Measurements from ENCODE around the gene AKAP1. TPM values are rescaled to one million over a fixed set of nuclear protein-coding genes. Genes with fewer than 3 reads are reported as not detected.

Gene AKAP1
- total and polyA plus RNA-seq, 9 of the 15 experiments (the other 6 are each of a cell fraction or from before 2014, with no cell fraction given), result 12.9 to 63.8 (median 36.4) TPM

GRCh38 chr17:57043276-57043675 lies 41.8 kb upstream of the AKAP1 start:
- no peak for ATAC-seq
- CTCF ChIA-PET (ENCODE audit: low intra/inter-chr PET ratio), result no interaction called here
- peak; percentile 48 for TF ChIP-seq NFIC (IDR thresholded peaks at IDR 0.05)
- TF ChIP-seq, protein P1, sequence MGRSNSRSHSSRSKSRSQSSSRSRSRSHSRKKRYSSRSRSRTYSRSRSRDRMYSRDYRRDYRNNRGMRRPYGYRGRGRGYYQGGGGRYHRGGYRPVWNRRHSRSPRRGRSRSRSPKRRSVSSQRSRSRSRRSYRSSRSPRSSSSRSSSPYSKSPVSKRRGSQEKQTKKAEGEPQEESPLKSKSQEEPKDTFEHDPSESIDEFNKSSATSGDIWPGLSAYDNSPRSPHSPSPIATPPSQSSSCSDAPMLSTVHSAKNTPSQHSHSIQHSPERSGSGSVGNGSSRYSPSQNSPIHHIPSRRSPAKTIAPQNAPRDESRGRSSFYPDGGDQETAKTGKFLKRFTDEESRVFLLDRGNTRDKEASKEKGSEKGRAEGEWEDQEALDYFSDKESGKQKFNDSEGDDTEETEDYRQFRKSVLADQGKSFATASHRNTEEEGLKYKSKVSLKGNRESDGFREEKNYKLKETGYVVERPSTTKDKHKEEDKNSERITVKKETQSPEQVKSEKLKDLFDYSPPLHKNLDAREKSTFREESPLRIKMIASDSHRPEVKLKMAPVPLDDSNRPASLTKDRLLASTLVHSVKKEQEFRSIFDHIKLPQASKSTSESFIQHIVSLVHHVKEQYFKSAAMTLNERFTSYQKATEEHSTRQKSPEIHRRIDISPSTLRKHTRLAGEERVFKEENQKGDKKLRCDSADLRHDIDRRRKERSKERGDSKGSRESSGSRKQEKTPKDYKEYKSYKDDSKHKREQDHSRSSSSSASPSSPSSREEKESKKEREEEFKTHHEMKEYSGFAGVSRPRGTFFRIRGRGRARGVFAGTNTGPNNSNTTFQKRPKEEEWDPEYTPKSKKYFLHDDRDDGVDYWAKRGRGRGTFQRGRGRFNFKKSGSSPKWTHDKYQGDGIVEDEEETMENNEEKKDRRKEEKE (IDR thresholded peaks at IDR 0.05; ENCODE audit: borderline replicate concordance in 1 of 2, control insufficient read depth in 1 of 2, low read depth in 2 of 2, low read length in 1 of 2), result no peak
- TF ChIP-seq, protein P2, sequence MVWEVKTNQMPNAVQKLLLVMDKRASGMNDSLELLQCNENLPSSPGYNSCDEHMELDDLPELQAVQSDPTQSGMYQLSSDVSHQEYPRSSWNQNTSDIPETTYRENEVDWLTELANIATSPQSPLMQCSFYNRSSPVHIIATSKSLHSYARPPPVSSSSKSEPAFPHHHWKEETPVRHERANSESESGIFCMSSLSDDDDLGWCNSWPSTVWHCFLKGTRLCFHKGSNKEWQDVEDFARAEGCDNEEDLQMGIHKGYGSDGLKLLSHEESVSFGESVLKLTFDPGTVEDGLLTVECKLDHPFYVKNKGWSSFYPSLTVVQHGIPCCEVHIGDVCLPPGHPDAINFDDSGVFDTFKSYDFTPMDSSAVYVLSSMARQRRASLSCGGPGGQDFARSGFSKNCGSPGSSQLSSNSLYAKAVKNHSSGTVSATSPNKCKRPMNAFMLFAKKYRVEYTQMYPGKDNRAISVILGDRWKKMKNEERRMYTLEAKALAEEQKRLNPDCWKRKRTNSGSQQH (CRISPR knock-in tag; IDR thresholded peaks at IDR 0.05), result no peak

More at GRCh38 chr17:57043276-57043675, 41.8 kb upstream of the AKAP1 start:
- Histone ChIP-seq H3K4me3 (no peak overlapping the region), H3K4me1 (replicated peaks in 1 of 2; ENCODE audit: control insufficient read depth in 2 of 2, insufficient read depth in 2 of 2, low read length in 2 of 2) (peaks cover 0 to 15% of the 10 kb centered on the region in 2 experiments; a peak in 1 of 5 replicates), H3K27me3 (ENCODE audit: control insufficient read depth in 2 of 2, insufficient read depth in 2 of 2, low read length in 2 of 2) (no peaks in the 10 kb centered on the region), H3K79me2 (ENCODE audit: control insufficient read depth, insufficient read depth, low read length) (no peaks in the 10 kb centered on the region), H2AFZ (ENCODE audit: low read depth, low read length) (no peak overlapping the region), H4K20me1 (replicated peaks; ENCODE audit: control insufficient read depth, insufficient read depth, low read length) (no peaks in the 10 kb centered on the region), H3K9ac (ENCODE audit: insufficient read depth in 1 of 2, low read depth in 2 of 2, low read length in 2 of 2) (no peak overlapping the region), H3K36me3 (ENCODE audit: control insufficient read depth, insufficient read depth, low read length) (no peaks in the 10 kb centered on the region), H3K9me3 (replicated peaks; ENCODE audit: control insufficient read depth, insufficient read depth, low read depth, low read length) (no peaks in the 10 kb centered on the region), H3K9me1 (ENCODE audit: control insufficient read depth, insufficient read depth, low read length) (no peaks in the 10 kb centered on the region), H3K27ac (ENCODE audit: extremely low read depth, low read depth, low read length) (no peak overlapping the region), H3K4me2 (ENCODE audit: insufficient read depth, low read length) (no peak overlapping the region)
- 0% methylated on average over 4 of the region's 4 CpGs for WGBS (ENCODE audit: insufficient coverage, low coverage, missing lambda C conversion rate)
- intact Hi-C loops (cut with micrococcal nuclease), result no loop called here
- BruUV-seq (replicated peaks), result no TSS peak
- DNase-seq (ENCODE audit: extremely low read depth in 1 of 4, low spot score in 3 of 4) (no peak), FAIRE-seq (no peak)
- in situ Hi-C loops (cut with MboI), result no loop called here
- POLR2A ChIA-PET, result no interaction called here

All from K562 (cell line).